C4-2B (cell line): Measurements from ENCODE around the gene SEMA3B.

Experiments
- CTCF ChIP-seq: fragments of 450-650 bp; conservative IDR thresholded peaks from 2 replicates; pipeline ENCODE4 v1.5.1; 2017; ENCODE audit warnings: mild to moderate bottlenecking
- ZFX ChIP-seq: fragments of 450-650 bp; IDR thresholded peaks from 2 replicates; pipeline ENCODE4 v1.6.1; 2017

GRCh38 chr3:50237133-50237651, 31.8 kb upstream of the SEMA3B start:
- TF ChIP-seq CTCF (no peak), ZFX (no peak)
